HK-2 (cell line): Measurements from ENCODE around the gene PCDH1.
"Not testable (repeated sequence)": the region's sequence is repeated elsewhere in the genome, so short reads cannot be mapped to it uniquely, and the experiment has no call there.

ENCODE experiments used
- DNase-seq: peaks from one replicate; pipeline ENCODE4 v3.0.0-alpha.2; 2018; ENCODE audit not compliant: unreplicated experiment

The PCDH1 gene

DNA sequence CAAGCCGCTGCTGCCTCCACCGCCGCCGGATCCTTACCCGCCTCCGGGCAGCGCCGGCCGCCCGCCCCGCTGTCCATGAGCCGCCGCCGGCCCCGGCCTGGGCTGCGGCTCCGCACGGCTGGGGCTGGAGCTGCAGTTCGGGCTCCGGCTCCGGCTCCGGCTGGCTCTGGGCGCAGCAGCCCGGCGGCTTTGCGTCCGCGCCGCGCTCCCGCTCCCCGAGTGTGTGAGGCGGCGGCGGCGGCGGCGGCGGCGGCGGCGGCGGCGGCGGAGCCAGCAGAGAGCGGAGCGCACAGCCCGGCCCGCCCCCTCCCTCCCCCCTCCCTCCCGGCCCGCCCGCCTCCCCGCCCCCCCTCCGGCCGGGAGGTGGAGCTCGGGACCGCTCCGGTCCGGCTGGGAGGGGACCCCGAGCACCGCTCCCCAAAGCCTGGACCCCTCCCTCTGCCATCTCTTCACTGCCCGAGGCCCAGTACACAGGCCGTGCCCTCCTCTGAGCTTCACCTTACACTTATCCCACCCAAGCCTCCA lies at the start of gene PCDH1:
TSS of gene PCDH1 (minus strand) at position 225 of the 525 bp plus-strand sequence. CDS start at position 77, 148 bp downstream.
- DNase-seq = peak; percentile 17

DNA sequence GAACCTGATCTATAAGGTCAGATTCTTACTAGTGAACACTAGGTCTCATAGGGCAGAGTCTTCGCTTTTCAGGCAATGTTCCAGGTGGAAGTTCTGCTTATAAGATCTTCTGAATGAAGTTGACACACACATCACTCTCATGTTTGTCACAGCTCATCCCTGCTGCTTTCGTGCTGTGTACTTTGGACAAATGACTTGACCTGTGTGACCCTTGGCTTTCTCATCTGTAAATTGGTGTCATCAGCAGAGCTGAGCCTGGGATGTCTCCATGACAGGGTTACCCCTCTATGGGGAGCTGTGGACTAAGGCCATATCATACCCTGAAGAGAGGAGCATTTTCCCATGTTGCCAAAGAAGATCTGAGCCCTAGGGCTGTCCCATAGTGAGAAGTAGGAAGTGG lies 48.2 kb upstream of the PCDH1 start:
- no peak for DNase-seq

DNA sequence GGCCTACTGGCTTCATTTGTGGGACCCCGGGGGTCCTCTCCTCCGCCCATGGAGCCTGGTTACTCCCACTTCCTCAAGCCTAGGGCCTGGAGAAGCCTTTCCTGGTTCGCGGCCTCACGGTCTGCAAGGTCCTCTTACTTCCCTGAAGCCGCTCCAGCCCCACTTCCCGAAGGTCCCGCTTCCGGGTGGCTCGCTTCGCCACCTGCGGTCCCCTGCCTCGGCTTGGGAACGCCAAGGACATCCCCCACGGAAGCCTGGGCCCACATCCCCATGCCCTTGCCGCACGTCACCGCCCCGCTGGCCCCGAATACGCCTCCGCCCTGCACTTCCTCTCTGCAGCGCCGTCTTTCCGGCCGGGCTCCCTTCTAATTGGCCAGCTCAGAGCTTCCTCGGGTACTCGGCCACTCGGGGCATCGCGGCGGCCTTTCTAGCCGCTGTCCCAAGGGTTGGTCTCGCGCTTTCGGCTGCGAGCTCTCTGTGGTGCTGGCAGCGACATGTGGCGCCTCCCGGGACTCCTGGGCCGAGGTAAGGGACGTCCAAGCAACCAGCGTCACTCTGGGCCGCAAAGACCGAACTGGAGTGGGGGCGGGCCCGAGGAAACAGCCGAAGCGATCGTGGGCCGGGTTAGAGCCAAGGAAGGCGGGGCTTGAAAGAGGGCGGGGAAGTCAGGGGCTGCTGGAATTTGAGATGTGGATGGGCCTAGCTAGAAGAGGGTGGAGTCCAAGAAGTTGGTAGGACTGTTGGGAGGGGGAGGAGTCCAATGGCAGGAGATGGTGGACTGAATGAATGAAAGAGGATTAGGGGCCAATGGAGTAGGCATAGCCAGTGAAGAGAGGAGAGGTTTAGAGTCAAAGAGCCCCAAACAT lies 45.5 kb upstream of the PCDH1 start, which contains the start of gene DELE1:
TSS of gene DELE1 (plus strand) at position 424 of the 866 bp plus-strand sequence. CDS start at position 495, 71 bp downstream.
- DNase-seq = peak; percentile 87

DNA sequence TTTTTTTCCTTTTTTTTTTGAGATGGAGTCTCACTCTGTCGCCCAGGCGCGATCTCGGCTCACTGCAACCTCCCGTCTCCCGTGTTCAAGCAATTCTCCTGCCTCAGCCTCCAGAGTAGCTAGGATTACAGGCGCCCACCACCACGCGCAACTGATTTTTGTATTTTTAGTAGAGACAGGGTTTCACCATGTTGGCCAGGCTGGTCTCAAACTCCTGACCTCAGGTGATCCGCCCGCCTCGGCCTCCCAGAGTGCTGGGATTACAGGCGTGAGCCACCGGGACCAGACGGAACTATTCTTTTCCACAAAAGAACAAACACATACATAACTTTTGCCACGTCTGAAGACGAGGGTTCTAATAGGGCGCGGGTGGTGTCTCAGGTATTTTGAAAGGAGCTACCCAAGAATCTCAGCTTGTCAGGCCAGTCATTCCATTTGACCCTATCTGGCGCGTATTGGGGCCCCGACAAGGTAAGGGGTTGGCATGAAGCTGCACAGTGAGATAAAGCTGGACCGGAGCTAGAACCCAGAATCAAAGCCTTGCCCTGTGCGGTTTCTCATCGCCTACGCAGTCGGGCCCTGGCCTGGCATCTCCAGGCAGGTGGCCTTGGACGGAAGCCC lies 44.7 kb upstream of the PCDH1 start:
- DNase-seq = not testable (repeated sequence)

DNA sequence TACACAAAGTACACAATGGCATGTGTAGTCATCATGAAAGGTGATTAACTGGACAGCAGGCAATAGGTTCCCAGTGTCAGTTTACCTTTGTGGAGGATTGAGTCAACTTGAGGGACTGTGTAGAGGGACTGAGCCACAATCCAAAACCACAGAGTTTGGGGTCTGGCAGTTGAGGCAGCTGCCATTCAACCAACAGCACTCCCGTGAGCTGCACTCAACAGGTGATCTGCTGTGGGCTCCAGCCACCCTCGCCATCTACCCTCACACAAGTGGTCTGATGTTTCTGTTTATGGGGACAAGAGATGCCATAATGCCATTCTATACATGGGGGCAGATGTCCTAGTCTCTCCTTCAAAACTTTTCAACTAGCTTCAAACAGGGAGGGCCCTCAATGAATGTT lies 42.6 kb upstream of the PCDH1 start:
- no peak for DNase-seq

DNA sequence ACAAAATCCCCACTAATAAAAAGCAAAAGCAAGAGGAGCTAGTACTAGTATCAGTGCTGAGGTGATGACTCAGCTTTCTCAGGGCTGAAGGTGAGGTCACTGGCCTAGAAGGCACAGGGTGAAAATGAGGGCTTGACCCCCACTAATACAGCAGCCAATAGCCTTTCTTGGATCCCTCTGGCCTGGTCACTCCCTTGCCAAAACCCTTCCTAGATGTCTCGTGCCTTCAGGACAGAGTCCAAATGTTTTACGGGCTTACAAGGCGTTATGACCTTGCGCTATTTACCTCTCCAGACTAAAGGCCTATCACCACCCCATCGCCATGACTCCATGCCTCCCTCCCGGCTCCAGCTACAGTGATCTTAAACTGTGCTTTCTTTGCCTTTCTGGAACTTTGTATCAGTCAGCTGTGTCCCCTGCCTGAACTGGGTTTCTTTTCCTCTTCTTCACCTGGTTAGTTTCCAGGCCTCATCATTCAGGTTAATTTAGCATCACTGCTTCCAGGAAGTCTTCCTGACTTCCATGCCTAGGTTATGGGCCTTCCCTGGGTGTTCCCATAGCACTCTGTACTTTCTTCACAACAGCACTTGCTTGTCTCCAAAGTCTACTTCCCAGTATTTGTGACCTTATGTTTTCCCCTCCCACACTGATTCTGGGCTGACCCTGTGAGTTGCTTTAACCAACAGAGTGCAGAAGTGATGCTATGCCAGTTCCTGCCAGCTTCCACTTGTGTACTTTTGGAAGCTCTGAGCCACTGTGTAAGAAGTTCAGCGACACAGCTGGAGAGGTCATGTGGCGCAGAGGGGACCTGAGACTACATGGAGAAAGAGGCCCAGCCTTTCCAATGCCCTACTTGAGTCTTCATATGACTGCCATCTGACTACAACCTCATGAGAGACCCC lies 41.3 kb upstream of the PCDH1 start:
- DNase-seq = no peak

DNA sequence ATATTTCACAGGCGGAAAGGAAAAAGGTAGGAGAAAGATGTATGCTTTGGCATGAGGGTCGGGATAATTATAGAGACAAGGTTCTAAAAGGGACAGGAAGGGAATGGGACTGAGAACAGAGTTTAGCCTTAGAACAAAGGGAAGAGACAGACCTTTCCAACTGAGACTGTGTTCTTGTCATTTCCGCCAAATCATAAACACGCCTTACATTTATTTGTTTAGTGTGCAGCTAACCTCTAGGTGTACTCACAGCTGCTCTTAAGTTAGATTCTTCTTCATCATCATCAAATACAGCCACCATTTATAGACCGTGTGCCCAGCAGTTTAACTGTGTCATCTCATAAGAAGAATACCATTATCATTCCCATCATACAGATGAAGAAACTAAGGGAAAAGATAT lies 39.5 kb upstream of the PCDH1 start:
- DNase-seq = no peak

DNA sequence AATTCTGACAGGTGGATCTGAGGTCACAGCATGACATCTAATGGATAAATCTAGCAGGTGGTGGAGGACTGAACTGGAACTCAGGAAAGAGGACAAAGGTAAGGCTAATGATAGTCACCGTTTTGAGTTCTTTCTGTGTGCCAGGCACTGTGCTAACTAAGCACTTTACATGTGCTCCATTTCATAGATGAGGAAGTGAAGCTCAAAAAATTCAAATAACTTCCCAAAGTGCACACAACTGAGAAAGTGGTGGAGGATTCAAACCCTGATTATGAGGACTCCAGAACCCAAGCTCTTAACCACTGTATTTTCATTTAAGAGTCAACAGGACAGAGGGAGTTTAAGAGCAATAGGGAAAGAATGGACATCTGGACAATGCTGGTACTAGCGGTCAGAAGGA lies 38.3 kb upstream of the PCDH1 start:
- no peak for DNase-seq

DNA sequence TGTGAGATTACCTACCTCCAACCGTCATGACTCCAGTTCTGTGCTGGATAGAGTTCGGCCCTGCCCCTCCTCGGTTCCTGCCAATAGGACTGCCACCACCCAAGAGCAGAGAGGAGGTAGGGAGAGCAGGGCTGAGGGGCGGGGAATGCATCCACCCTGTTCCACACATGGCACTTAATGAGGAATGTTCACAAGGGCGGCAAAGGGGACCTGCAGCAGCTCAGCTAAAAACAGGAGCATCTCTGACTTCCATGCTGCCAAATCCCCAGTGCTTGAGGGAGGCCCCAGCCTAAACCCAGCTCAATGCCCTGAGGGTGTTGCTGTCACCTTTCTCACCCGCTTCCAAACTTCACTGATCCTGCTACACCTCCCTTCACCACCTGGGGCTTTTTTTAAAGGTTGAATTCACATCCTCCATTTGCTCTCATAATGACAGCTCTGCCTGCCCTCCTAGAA lies 37.7 kb upstream of the PCDH1 start:
- DNase-seq = no peak

DNA sequence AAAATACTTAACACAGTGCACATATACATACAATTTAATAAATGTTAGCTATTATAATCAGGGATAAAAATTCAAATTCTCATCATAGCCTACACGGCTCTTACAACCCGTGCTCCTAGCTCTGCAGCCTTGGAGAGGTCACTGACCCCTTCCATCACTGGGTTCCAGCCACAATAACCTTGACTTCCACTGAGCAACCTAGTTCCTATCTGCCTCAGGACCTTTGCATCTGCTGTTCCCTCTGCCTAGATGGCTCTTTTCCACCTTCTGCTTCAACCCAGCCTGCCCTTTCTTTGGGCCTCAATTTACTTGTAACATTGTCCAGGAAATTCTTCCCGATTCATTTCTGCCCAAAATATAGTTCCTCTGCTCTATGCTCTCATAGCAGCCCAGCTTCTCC lies 36.6 kb upstream of the PCDH1 start:
- no peak for DNase-seq

DNA sequence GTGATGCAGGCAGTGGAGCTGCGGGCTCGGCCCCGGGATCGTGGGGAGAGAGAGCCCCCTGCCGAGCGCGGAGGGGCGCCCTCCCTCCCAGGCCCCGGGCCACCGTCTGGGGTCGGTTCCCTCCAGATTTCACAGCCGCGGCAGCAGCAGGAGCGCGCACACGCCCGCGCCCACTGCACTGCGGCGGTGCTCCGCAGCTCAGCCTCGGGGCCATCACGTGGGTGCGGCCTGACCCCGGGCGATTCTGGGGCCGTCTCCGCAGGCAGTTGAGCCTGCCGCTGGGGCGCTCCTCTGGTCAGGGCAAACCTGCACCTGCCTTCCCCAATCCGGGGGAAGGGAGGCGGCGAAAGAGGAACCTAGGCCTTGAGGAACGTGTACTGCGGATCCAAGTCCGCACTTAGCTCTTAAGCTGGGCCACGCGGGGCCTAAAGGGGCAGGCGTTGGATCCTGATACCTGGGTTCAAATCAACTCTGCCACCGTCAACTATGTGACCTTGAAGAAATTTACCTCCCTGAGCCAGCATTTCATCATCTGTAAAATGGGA lies 36.1 kb upstream of the PCDH1 start:
- DNase-seq = no peak

DNA sequence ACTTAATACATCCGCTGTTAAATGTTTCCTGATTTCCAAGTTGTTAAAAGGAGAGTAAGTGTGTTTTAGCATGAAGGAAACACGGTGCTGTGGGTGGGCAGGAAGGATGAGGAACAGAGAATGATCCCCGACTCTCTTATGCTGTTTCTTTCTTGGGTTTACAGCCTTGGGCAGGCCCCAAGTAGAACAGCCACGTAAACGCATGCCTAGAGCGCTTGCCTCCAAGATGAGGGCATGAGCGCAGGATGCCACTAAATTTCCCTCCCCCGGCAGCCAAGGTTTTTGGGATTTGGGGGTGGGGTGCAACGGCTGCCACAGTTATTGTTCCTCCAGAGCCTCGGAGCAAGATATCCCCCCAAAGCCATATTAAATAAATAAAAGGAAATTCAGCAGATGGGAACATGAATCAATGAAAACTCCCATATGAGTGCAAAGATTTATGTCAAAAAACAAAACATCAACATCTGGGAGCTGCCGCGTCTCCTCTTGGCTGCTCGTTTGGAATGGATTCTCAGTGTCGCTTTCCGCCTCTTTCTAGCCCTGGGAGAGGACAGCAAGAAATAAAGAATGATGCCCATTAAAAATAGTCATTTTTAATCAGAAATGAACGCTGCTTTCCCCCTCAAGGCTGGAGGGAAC lies 35.5 kb upstream of the PCDH1 start:
- no peak for DNase-seq

DNA sequence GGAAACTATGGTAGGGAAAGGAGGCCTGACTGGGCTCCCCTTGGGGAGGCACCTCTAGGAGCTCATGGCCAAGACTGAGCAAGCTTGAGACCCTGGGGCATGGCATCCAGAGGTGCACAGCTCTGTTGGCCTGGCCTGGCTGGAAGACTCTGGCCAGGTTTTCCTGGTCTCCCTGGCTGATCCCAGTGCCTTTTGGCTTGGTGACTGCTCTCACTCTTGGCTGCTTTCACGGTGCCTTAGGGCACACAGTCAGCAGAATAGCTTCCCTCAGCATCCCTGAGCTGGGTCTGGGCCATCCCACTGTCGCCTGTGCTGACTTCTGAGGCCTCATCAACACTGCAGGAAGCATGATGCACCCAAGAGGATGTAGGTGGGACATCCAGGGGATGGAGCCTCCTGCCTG lies 32.1 kb upstream of the PCDH1 start:
- no peak for DNase-seq

DNA sequence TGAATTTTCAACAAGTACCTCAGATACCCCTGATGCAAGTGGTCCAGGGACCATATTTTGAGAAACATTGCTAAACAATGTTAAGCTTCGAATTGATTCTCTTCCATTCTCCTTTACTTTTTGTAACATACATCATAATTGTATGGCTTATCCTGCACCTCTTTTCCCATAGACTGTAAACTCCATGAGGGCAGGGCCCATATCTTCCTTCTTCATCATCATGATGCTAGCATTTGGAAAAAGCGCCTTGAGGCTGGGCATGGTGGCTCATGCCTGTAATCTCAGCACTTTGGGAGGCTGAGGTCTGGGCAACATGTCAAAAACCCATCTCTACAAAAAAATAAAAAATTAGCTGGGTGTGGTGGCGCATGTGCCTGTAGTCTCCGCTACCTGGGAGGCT lies 31.0 kb upstream of the PCDH1 start:
- no peak for DNase-seq

DNA sequence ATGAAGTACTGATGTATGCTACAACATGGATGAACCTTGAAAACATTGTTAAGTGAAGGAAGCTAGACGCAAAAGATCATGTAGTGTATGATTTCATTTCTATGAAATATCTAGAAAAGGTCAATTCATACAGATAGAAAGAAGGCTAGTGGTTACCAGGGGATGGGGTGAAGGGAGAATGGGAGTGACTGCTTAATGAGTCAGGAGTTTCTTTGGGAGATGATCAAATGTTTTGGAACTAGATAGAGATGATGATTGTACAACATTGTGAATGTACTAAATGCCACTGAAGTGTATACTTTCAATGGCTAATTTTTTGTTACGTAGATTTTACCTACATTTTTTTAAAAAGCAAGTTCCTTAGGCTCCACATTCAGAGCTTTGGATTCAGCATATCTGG lies 30.6 kb upstream of the PCDH1 start:
- DNase-seq = no peak

DNA sequence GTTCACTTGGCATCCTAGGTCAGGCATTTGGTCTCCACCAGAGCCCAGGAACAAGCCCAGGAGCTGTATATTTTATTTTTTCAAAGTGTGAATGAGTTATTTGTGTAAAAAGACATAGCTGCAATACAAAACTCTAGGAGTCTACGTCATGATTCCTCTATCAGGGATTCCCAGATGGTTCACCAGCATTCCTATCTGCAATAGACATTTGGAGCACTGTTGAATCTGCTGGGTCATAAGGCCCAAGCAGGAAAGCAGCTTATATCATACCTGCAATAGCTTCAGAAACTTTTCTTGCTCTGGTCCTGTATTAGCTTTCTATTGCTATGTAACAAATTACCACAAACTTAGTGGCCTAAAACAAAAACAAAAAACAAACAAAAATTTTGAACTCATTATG lies 28.8 kb upstream of the PCDH1 start:
- no peak for DNase-seq

DNA sequence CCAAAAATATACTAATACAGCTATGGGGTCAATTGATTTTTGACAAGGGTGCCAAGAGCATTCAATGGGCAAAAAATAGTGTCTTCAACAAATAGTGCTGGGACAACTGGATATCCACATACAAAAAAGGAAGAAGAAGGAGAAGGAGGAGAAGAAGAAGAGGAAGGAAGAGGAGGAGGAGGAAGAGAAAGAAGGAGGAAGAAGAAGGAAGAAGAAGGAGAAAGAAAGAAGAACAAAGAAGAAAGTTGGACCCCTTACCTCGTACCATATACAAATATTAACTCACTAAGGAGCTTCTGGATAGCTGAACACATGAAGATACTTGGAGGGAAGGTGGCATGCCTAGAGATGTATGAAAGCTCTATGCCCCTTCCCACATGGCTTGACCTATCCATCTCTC lies 28.3 kb upstream of the PCDH1 start:
- no peak for DNase-seq

DNA sequence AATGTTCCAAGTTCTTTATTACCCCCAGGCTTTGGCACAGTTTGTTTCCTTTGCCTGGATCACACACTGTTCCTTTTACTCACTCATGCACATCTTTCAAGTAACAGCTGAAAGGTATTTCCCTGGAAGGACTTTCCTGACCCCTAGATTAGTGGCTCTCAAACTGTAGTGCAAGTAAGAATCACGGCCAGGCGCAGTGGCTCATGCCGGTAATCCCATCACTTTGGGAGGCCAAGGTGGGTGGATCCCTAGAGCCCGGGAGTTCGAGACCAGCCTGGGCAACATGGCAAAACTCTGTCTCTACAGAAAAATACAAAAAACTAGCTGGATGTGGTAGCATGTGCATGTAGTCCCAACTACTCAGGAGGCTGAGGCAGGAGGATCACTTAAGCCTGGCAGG lies 26.3 kb upstream of the PCDH1 start:
- no peak for DNase-seq

DNA sequence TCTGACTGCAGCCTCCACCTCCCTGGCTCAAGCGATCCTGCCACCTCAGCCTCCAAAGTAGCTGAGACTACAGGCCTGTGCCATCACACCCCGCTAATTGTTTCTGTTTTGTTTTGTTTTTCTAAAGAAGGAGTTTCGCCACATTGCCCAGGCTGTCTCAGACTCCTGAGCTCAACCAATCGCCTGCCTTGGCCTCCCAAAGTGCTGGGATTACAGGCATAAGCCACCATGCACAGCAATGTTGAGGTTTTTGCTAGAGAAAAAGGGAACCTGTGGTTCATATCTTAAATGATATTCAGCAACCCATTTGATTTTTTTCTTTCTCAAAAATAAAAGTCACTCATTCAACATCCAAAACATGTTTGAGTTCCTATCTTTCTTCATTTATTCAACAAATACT lies 25.1 kb upstream of the PCDH1 start:
- no peak for DNase-seq

DNA sequence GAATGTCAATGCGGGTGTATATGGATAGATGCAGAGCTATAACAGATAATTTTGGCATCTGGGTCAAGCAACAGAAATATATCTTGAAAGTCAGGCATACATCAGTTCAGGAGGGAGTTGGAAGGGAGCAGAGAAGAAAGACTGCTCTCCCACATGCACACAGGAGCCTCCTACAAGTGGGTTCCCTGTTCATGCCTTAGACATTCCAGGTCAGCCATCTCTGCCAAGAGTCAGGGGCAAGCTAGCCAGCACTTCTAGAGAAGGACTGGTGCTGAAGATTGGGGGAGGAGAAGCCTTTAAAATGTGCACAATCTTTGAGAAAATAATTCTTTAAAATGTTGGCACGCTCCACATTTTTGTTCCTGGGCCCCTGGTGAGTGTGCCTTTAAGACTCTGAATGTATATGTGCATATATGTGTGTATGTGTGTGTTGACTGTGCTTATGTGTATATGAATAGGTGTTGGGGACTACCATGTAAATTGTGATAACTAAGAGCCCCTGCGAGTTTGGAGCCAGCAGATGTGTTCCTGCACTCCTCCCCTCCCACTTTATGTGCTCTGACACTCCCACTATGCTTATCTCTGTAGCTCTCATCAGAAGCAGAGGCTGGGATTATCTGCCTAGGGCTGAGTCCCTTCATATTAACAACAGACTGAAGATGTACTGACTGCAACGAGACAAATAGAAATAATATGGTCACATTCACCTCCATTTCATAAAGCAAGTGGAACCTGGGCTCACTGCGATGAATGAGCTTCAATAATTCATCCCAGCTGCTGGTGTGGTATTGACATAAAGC lies 24.0 kb upstream of the PCDH1 start:
- no peak for DNase-seq
